HG02623 (cell line): ENCODE measurements around the gene CNPY2.
"Not testable (repeated sequence)": the region's sequence is repeated elsewhere in the genome, so short reads cannot be mapped to it uniquely, and the experiment has no call there.

Source experiments
- ATAC-seq: cut with Tn5 transposase; IDR thresholded peaks from one replicate; pipeline ENCODE4 v1.9.1; 2021; ENCODE audit warnings: moderate library complexity; ENCODE audit not compliant: unreplicated experiment

Gene CNPY2

GRCh38 chr12:56315622-56316473, at the start of gene CNPY2:
Gene CNPY2, minus strand, starts transcription at chr12:56315988. Its CDS starts 771 bp downstream, at chr12:56315217.
- ATAC-seq = peak; percentile 87

DNA sequence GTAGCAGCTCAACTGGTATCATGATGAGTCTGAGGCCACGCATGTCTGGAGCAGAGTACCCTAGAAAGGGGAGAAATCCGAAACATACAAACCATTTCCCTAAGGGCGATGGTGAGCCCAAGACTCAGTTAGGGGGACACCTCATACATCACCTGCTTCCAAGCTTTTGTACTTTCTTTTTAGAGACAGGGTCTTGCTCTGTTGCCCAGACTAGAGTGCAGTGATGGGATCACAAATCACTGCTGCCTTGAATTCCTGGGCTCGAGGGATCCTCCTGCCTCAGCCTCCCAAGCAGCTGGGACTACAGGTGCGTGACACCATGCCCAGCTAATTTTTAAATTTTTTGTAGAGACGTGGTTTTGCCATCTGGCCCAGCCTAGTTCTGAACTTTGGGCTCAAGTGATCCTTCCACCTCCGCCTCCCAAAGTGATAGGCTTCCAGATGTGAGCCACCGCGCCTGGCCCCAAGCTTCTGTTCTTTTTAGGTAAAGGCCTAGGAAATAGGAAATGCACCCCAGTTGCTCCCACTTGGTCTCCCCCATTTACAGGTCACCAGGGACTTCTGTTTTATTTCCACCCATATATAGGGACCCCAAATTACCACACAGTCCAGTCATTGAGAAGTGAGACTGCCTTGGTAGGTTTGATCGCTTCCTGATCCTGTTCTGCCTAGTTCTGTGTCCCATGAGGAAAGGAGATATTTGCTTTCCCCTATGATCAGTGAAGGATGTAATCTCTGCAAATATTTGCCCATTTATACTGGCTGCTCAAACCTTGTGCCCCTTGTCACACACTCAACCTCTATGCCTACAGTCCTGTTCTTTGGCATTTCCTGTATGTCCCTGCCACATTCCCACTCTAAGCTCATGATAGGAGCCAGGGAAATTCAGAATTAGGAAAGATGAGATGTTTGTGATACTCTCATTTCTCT, 46.6 kb upstream of the CNPY2 start, which contains the start of gene APOF:
APOF (minus strand) TSS at position 728 of the 930 bp plus-strand sequence; CDS start at position 616, 112 bp downstream.
- no peak for ATAC-seq

GRCh38 chr12:56361487-56362129, 45.8 kb upstream of the CNPY2 start:
- no peak for ATAC-seq

DNA sequence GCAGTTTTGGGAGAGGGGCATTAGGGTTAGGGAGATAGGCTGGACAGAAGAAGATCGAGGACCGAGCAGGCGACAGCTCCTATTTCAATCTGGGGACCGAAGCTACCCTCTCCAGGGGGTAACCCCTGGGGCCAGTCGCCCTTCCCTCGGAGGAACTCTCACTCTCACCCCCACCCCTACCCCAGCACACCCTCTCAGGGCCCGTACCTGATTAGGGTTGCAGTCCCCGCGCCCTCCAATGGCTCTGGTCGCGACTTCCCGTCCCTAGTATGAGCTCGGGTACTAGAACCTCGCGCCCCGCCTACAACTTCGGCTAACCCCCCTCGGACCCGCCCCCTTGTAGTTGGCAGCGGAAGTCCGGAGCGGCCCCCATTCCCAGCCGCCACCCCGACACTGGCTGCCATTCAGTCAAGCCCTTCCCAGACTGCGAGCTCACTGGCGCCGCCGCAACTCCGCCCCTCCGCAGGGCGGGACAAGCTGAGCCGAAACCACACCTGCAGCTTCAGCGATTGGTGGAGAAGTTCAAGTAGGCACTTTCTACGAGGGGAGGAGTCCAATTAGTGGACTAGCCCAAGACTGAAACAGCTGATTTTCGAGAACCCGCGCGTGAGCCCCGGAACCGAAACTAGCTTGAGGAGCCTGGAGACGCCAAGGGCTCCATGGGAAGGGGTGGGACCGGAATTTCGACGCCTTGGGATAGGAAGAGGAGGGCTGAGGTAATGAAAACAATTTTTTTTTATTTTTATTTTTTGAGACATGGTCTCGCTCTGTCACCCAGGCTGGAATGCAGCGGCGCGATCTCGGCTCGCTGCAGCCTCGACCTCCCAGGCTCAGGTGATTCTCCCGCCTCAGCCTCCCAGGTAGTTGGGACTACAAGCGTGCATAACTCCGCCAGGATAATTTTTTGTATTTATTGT, 44.3 kb upstream of the CNPY2 start, which contains the start of gene STAT2:
STAT2 (minus strand) TSS at position 257 of the 917 bp plus-strand sequence. CDS start 3,536 bp downstream, outside the sequence.
- ATAC-seq = peak; percentile 94

DNA sequence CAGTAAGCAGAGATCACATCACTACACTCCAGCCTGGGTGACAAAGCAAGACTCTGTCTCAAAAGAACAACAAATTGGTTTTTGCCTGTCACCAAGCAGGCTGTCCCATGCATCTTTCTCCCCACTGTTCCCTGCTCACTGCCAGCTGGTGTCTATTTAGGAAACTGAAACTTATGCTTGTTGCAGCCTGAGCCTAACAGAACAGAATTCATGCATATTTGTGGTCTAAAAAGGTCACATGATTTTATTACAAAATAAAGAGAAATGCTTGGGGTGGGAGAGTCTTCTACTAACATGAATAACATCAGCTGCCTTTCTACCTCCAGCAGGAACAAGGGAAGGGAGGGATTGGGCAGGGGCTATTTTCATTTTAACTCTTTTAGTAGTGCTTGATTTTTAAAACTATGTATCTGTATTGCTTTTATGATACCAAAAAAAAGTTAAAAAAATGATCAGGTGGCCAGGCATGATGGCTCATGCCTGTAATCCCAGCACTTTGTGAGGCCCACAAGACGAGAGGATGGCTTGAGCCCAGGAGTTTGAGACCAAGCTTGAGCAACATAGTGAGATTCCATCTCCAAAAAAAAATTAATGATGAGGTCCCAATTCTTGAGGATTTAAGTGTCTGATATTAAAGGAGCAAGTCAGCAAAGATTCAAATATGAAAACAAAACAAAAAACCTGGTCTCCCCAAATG, 43.2 kb upstream of the CNPY2 start:
- ATAC-seq = no peak

DNA sequence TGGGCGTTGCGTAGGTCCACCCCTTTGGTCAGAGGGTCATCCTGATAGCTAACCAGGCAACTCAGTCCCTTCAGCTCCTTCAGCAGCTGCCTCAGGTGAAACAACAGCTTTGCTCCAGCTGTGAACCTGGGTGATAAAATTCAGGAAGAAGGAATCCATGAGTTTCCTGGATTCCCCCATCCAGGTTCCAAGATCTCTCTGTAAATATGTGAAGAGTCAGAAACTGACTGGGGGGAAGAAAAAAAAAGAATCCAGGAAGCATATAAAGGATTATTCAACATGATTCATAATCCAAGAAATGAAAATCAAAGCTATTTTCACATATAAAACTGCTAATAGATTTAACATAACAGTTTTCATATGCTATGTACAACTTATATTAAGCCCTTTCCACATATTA, 35.5 kb upstream of the CNPY2 start:
- ATAC-seq = no peak

DNA sequence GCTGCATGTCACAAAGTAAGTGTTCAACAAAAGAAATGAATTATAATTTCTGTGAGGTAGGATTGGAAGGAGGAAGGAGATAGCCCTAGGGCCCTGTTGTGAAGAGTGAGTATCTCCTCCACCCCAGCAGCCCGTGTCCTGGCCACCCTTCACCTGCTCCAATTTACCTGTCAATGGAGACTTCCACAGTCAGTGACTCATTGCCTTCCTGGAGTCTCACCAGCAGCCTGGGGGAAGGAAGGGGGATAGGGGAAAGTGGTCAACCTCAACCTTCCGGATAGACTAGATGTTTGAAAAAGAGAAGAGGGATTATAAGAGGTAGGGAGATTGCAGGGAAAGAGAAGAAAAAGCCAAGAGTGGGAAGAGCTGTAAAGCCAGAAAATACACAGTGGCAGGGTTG, 34.9 kb upstream of the CNPY2 start:
- ATAC-seq = no peak

GRCh38 chr12:56348776-56349175, 33.0 kb upstream of the CNPY2 start:
- no peak for ATAC-seq

DNA sequence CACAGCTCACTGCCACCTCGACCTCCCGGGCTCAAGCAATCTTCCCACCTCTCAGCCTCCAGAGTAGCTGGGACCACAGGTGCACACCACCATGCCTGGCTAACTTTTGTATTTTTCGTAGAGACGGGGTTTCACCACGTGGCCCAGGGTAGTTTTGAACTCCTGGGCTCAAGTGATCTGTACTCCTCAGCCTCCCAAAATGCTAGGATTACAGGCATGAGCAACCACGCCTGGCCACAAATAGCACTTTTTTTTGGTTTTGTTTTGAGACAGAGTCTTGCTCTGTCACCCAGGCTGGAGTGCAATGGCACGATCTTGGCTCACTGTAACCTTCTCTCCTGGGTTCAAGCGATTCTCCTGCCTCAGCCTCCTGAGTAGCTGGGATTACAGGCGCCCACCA, 31.5 kb upstream of the CNPY2 start:
- ATAC-seq = not testable (repeated sequence)

DNA sequence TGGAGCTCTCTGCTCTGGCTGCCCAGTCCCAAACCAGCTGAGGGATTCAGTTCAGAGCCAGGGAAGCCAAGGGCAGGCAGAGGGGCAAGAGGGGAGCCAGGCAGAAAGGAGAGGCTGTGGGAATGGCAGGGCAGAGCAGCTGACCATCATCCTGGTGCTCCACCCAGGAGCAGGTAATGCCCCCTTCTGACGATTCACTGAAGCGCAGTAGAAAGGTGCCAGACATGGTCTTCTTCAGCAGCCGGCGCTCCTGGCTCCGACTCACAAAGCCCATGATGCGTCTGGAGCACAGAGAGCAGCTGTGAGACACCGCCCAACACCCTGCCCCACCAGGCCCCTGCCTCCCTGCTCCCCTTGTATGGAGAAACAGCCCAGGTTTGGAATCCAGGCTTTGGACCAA, 30.9 kb upstream of the CNPY2 start:
- no peak for ATAC-seq

- not testable (repeated sequence) for ATAC-seq
Observed at GRCh38 chr12:56342290-56342689, 26.5 kb upstream of the CNPY2 start.

- no peak for ATAC-seq
Observed at GRCh38 chr12:56341616-56342015, 25.8 kb upstream of the CNPY2 start.

DNA sequence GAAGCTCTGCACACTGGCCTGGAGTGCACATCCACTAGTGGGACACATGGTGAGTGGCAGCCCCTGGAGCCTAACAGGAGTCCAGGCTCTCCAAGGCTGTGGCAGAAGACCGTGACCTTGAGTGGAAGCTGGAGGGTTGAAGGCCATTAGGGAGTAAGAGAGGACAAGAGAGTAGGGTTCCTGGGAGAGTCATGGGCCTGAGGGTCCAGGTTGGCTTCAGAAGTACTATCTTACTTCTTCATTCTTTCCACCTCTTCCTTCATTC, 23.3 kb upstream of the CNPY2 start:
- no peak for ATAC-seq

GRCh38 chr12:56338308-56339157, 22.7 kb upstream of the CNPY2 start, which contains the start of gene IL23A:
Gene IL23A, plus strand, starts transcription at chr12:56338884. Its CDS starts 161 bp downstream, at chr12:56339045.
- no peak for ATAC-seq

DNA sequence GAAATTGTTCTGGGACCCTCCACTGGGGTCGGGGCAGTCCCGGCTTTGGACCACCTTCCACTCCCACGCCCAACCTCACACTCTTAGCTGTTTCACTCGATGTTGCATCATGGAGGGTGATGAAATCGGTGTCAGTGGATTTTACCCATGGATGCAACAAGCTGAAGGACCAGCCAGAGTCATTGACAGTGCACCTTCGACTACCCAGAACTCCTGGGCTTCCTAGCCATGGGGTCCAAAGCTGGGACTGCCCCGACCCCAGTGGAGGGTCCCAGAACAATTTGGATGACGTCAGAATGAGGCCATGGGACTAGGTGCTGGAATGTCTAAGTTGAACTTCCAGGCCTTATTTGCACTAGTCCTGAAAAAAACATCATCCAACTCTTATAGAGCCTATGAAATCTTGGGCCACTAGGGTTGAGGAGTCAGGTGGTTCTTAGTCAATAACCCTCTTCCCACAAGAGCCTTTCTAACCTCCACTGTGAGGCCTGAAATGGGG, 22.0 kb upstream of the CNPY2 start:
- no peak for ATAC-seq

DNA sequence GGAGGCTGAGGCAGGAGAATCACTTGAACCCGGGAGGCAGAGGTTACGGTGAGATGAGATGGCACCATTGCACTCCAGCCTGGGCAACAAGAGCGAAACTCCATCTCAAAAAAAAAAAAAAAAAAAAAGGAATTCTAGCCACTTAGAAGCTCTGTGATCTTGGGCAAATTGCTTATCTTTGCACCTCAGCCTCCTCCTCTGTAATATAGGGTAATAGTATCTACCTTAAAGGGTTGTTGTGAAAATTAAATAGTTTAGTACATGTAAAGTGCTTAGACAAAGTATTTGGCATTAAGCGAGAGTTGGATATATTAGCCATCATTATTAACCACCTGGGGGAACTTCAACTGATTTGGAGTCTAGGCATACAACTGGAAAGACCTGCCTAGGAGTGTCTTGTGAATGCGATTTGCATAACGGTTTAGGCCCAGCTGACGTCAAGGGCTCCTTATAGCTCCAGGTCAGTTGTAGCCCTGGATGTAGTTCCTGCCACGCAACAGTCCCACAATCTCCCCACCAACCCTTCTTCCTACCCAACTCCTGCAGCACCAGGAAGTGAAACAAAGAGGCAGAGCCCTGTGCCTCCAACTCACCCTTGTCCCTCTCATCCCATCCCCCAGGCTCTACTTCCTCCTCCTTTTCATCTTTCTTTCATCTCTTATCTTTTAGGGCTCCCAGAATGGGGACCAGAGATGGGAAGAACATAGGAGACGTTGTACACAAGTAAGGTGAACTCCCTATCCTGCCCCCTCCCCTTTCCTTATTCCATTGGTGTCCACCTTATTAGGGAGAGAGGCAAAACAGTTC, 20.8 kb upstream of the CNPY2 start:
- ATAC-seq = no peak

DNA sequence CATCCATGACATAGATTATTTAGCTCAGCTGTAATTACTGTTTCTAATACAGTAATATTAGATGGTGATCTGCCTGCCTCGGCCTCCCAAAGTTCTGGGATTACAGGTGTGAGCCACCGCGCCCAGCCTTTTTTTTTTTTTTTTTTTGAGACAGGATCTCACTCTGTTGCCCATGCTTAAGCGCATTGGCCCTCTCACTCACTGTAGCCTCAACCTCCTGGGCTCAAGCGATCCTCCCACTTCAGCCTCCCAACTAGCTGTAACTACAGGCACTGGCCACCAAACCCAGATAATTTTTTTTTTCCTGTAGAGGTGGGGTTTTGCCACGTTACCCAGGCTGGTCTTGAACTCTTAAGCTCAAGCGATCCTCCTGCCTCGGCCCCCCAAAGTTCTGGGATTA, 19.7 kb upstream of the CNPY2 start:
- ATAC-seq = not testable (repeated sequence)

GRCh38 chr12:56334490-56334793, 18.7 kb upstream of the CNPY2 start:
- no peak for ATAC-seq
